ENCODE results near the gene EPHX1. TPM values are rescaled to one million over a fixed set of nuclear protein-coding genes. Genes with fewer than 3 reads are reported as not detected.

The EPHX1 gene
- total and polyA plus RNA-seq, 2 of the 8 experiments (the other 6 are each of a cell fraction or from before 2014, with no cell fraction given) = 45.3 to 79.1 TPM

GRCh38 chr1:225850370-225850769 is 40.4 kb downstream of the EPHX1 start:
- Histone ChIP-seq H2BK15ac (ENCODE audit: low read length) (no peak overlapping the region), H3K9ac (replicated peaks in 1 of 4; ENCODE audit: extremely low read depth in 1 of 4, low read depth in 3 of 4, low read length in 3 of 4) (no peak overlapping the region), H3K14ac (ENCODE audit: insufficient read length) (no peak overlapping the region), H2AK5ac (ENCODE audit: low read depth, low read length) (no peak overlapping the region), H3K4ac (replicated peaks; ENCODE audit: insufficient read length, low read depth, low read length) (no peak overlapping the region), H3K56ac (replicated peaks; ENCODE audit: insufficient read length, low read depth, low read length) (no peak overlapping the region), H3K79me1 (ENCODE audit: low read depth, low read length) (no peaks in the 10 kb centered on the region; the same call in 1 of the 2 replicates), H3K9me3 (ENCODE audit: insufficient read depth in 2 of 2, low read depth in 1 of 2, low read length in 1 of 2) (peaks cover 2 to 10% of the 10 kb centered on the region in 2 experiments; a peak in 3 of 4 replicates), H4K8ac (ENCODE audit: extremely low read depth, insufficient read depth, low read length) (no peak overlapping the region), H3K23ac (ENCODE audit: insufficient read length) (no peak overlapping the region), H3K4me3 (ENCODE audit: extremely low read depth in 1 of 4, insufficient read depth in 2 of 4, low read depth in 3 of 4, low read length in 4 of 4) (no peak overlapping the region), H2BK120ac (replicated peaks; ENCODE audit: low read depth, low read length) (no peak overlapping the region), H2BK5ac (ENCODE audit: low read depth, low read length) (no peak overlapping the region), H3K79me2 (ENCODE audit: control insufficient read depth in 1 of 2, insufficient read depth in 2 of 2, low read length in 2 of 2) (no peaks in the 10 kb centered on the region), H2BK20ac (ENCODE audit: low read length) (no peak overlapping the region), H2BK12ac (ENCODE audit: low read depth, low read length) (no peak overlapping the region), H3K4me2 (ENCODE audit: insufficient read depth in 1 of 2, low read depth in 2 of 2, low read length in 2 of 2) (no peak overlapping the region), H3K27ac (ENCODE audit: low read depth, low read length) (no peak overlapping the region), H3K36me3 (ENCODE audit: control insufficient read depth in 2 of 4, insufficient read depth in 4 of 4, low read length in 3 of 4) (peaks cover 3 to 27% (median 6%) of the 10 kb centered on the region in 4 experiments; a peak in 6 of 8 replicates), H3K18ac (ENCODE audit: extremely low read depth, low read length) (no peak overlapping the region), H4K5ac (ENCODE audit: insufficient read length, low read depth, low read length) (no peak overlapping the region), H4K20me1 (replicated peaks in 1 of 2; ENCODE audit: control insufficient read depth in 1 of 2, insufficient read depth in 2 of 2, low read length in 2 of 2) (peaks cover 4 to 6% of the 10 kb centered on the region in 2 experiments), H3K4me1 (replicated peaks in 1 of 4; ENCODE audit: control insufficient read depth in 3 of 4, insufficient read depth in 4 of 4, low read length in 3 of 4) (peaks cover 0 to 8% (median 3%) of the 10 kb centered on the region in 4 experiments; a peak in 5 of 7 replicates), H3K27me3 (replicated peaks in 1 of 4; ENCODE audit: control insufficient read depth in 3 of 4, extremely low read depth in 1 of 4, insufficient read depth in 3 of 4, low read length in 3 of 4) (no peaks in the 10 kb centered on the region; a peak in 1 of 7 replicates), H4K91ac (replicated peaks; ENCODE audit: insufficient read length, low read length) (no peak overlapping the region), H2AFZ (ENCODE audit: low read length) (no peak overlapping the region), H3K23me2 (ENCODE audit: low read depth, low read length) (no peaks in the 10 kb centered on the region)
- FAIRE-seq (no peak), DNase-seq (ENCODE audit: low read depth in 1 of 2, low spot score in 2 of 2) (no peak)
- 89% methylated on average over 7 of the region's 7 CpGs; no CpG with 5 or more reads in 1 of the 2 experiments for WGBS, 2 experiments (ENCODE audit: extremely low coverage in 1 of 2, insufficient coverage in 1 of 2, insufficient read length in 1 of 2, insufficient replicate concordance in 2 of 2, low coverage in 1 of 2, low lambda C conversion rate in 2 of 2, missing lambda C conversion rate in 1 of 2)
- CTCF ChIA-PET (ENCODE audit: partially characterized antibody) = interaction anchor here (0.7 to 1.3 kb wide), 7 partner anchors 11 to 365 kb away, joined by 3 to 4 read pairs (median 3); partner anchors contain the start of genes SRP9 and TMEM63A
- POLR2A ChIA-PET (ENCODE audit: partially characterized antibody) = interaction anchor here (0.9 to 1.5 kb wide), 7 partner anchors 11 to 94 kb away, joined by 3 to 9 read pairs (median 4); partner anchors contain the start of genes PYCR2 and SRP9
- no peak for TF ChIP-seq POLR2AphosphoS5 (IDR thresholded peaks at IDR 0.05; ENCODE audit: low read depth, low read length)
